Body of pancreas (tissue), 4 donors: ENCODE measurements around the gene C1QTNF1. TPM values are rescaled to one million over a fixed set of nuclear protein-coding genes. Genes with fewer than 3 reads are reported as not detected.

Experiments
- ATAC-seq: fragments of 150-250 bp; one replicate; pipeline ENCODE4 v1.9.1; 2016
- DNase-seq, 4 donors: peaks; one replicate each; pipeline ENCODE4 v3.0.0-alpha.2; 2019
- H3K27ac ChIP-seq, 4 donors: fragments of 200-600 bp; sonication (generic); 1 replicate in 3 of 4; 2 replicates in 1 of 4; pipeline versions ENCODE4 v1.5.1 to v1.6.1; 2016 to 2019; ENCODE audit warnings: mild to moderate bottlenecking in 1 of 4, mixed read lengths in 1 of 4, moderate library complexity in 1 of 4
- H3K27me3 ChIP-seq, 2 donors: fragments of 200-600 bp; sonication (generic); one replicate each; pipeline ENCODE4 v1.6.0; 2016; ENCODE audit warnings: mild to moderate bottlenecking in 1 of 2
- H3K36me3 ChIP-seq, 2 donors: fragments of 200-600 bp; sonication (generic); replicated peaks in 1 of 2; 2 replicates each; pipeline ENCODE4 v1.5.1; 2016; ENCODE audit warnings: low read depth in 2 of 2; ENCODE audit not compliant: insufficient read depth in 1 of 2
- H3K4me1 ChIP-seq: fragments of 200-600 bp; sonication (generic); one replicate; pipeline ENCODE4 v1.6.0; 2016
- H3K4me3 ChIP-seq, 2 donors: fragments of 200-600 bp; sonication (generic); 1 replicate in 1 of 2; 2 replicates in 1 of 2; pipeline ENCODE4 v1.5.1; 2016 to 2019
- H3K9me3 ChIP-seq, 3 donors: fragments of 200-600 bp; sonication (generic); 1 replicate in 2 of 3; 2 replicates in 1 of 3; pipeline ENCODE4 v1.5.1; 2016
- CTCF ChIP-seq, 7 experiments: fragments of 450-650 bp in 4 of 7; fragments of 200-600 bp in 3 of 7; sonication (generic) in 3 of 7; IDR thresholded peaks; one replicate each; pipeline ENCODE4 v1.5.1; 2016 to 2019; ENCODE audit warnings: antibody characterized with exemption in 7 of 7
- POLR2A ChIP-seq, 3 donors: fragments of 450-650 bp; IDR thresholded peaks; one replicate each; pipeline ENCODE4 v1.6.1; 2016; ENCODE audit warnings: antibody characterized with exemption in 3 of 3, mild to moderate bottlenecking in 2 of 3
- WGBS, 2 donors: methylation state at CpG; one replicate each; pipeline ENCODE4 v1.1.5; 2017; 5-methylcytosine and 5-hydroxymethylcytosine counted together
- intact Hi-C: fragments of 100-400 bp; cut with DNase I; formaldehyde crosslinking; loops from one replicate; pipeline ENCODE4 v1.15.1; 2023
- total RNA-seq, 2 donors: library from RNA; depleted of rRNA; stranded (reverse); fragments of >200 nt; gene quantifications; one replicate each; pipeline ENCODE4 v1.1.0, GENCODE V29; 2016

Gene C1QTNF1
- total RNA-seq, 2 donors from 2014 or later, result 8.3 to 50.1 TPM

- Histone ChIP-seq H3K27me3 (no peaks in the 10 kb centered on the region), H3K27ac (no peak overlapping the region), H3K4me1 (no peaks in the 10 kb centered on the region), H3K36me3 (no peaks in the 10 kb centered on the region), H3K4me3 (no peak overlapping the region), H3K9me3 (no peaks in the 10 kb centered on the region)
- intact Hi-C loops, result no loop called here
- ATAC-seq (no peak), DNase-seq (no peak)
- TF ChIP-seq CTCF (IDR thresholded peaks at IDR 0.05), result no peak
- TF ChIP-seq POLR2A (IDR thresholded peaks at IDR 0.05), result no peak
- 76 to 85% methylated on average over 6 of the region's 6 CpGs for WGBS, 2 donors
Measured at GRCh38 chr17:79039886-79040285, 15.9 kb downstream of the C1QTNF1 start.

- TF ChIP-seq CTCF (IDR thresholded peaks at IDR 0.05) (no peak), POLR2A (IDR thresholded peaks at IDR 0.05) (no peak)
- 78 to 80% methylated on average over 6 to 13 of the region's 13 CpGs for WGBS, 2 donors
- no peak for ATAC-seq
Measured at GRCh38 chr17:79041041-79041570, 17.1 kb downstream of the C1QTNF1 start.

GRCh38 chr17:79041723-79042420 lies 17.9 kb downstream of the C1QTNF1 start:
- DNase-seq, result no peak
- H3K4me1 ChIP-seq, result peaks cover 3% of the 10 kb centered on the region
- 76 to 78% methylated on average over 20 to 29 of the region's 29 CpGs for WGBS, 2 donors
- TF ChIP-seq CTCF (IDR thresholded peaks at IDR 0.05), result no peak
- no peak for TF ChIP-seq POLR2A (IDR thresholded peaks at IDR 0.05)
- H3K27me3 ChIP-seq, result no peaks in the 10 kb centered on the region
- H3K4me3 ChIP-seq, result no peak overlapping the region
- intact Hi-C loops, result no loop called here
- no peaks in the 10 kb centered on the region for H3K9me3 ChIP-seq
- no peak for ATAC-seq
- H3K36me3 ChIP-seq, result no peaks in the 10 kb centered on the region
- no peak overlapping the region for H3K27ac ChIP-seq

More at GRCh38 chr17:79041041-79041570, 17.1 kb downstream of the C1QTNF1 start:
- Histone ChIP-seq H3K9me3 (no peaks in the 10 kb centered on the region), H3K27me3 (no peaks in the 10 kb centered on the region), H3K4me1 (peaks cover 2% of the 10 kb centered on the region), H3K36me3 (no peaks in the 10 kb centered on the region), H3K27ac (no peak overlapping the region), H3K4me3 (no peak overlapping the region)
- intact Hi-C loops, result no loop called here
- no peak for DNase-seq

GRCh38 chr17:79042421-79043190 lies 18.6 kb downstream of the C1QTNF1 start:
- ATAC-seq (peak; percentile 59), DNase-seq (peak; percentile 78 to 86 (median 80))
- H3K4me3 ChIP-seq, result no peak overlapping the region
- TF ChIP-seq CTCF (IDR thresholded peaks at IDR 0.05) (peak; percentile 72 to 85 (median 82)), POLR2A (IDR thresholded peaks at IDR 0.05) (no peak)
- no peaks in the 10 kb centered on the region for H3K9me3 ChIP-seq
- peaks cover 3% of the 10 kb centered on the region for H3K4me1 ChIP-seq
- intact Hi-C loops, result no loop called here
- no peaks in the 10 kb centered on the region for H3K36me3 ChIP-seq
- H3K27ac ChIP-seq, result no peak overlapping the region
- H3K27me3 ChIP-seq, result no peaks in the 10 kb centered on the region
- 44 to 58% methylated on average over 12 to 13 of the region's 13 CpGs for WGBS, 2 donors
